NCI-H2107 treated with DMSO at 0.1 percent for 48 hours (cell line): ENCODE results near the gene CSF1R.
"Not testable (repeated sequence)": the region's sequence is repeated elsewhere in the genome, so short reads cannot be mapped to it uniquely, and the experiment has no call there.

Experiments used
- DNase-seq: peaks from one replicate; lab custom pipeline; 2025; ENCODE audit not compliant: unreplicated experiment; lab: John Stamatoyannopoulos, UW

CSF1R gene

GRCh38 chr5:150055326-150056074 is 30.9 kb downstream of the CSF1R start:
- DNase-seq = no peak

DNA sequence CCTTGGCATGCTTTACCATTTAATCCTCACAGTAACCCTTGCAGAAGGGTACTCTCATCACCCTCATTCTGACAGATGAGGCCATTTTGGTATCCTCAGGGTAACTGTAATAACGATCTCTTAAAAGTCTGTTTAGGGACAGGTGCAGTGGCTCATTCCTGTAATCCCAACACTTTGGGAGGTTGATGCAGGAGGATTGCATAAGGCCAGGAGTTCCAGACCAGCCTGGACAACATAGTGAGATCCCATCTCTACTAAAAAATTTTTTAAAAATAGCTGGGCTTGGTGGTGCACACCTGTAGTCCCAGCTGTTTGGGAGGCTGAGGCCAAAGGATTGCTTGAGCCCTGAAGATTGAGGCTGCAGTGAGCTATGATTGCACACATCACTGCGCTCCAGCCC is 31.8 kb downstream of the CSF1R start:
- no peak for DNase-seq

GRCh38 chr5:150053713-150054392 is 32.5 kb downstream of the CSF1R start:
- DNase-seq = no peak

DNA sequence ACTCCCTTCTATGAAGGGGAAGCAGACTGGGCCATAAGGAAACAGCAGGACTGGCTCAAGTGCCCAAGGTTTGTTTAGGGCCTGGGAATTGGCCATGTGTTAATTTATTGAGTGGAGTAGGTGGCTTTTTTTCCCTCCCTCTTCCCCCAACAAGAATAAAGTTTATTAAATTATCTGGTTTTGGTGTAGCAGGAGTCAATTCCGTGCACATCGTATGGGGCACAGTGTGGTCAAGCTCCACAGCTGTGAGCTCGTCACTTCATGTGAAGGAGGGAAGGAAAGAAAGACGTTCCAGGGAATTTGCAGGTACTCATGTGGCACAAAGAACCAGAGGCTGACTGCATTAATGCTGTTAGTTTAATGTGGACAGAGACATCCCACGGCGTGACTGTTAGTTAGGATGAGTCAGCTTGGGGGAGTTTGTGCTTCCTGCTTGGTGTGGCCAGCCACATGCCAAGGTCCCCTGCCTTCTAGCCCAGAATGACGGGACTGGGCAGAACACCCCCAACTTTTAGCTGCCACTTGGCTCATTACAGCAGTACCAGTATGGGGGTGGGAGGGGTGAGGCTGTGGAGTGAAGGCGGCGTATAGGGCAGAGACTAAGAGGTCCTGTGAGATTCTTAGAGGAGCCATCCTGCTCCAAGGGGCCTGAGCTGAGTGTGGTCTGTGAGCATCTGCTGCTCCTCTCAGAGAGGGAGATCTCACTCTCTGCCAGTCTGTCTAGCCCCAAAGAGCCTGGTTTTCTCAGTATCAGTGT is 33.2 kb downstream of the CSF1R start:
- DNase-seq = no peak

DNA sequence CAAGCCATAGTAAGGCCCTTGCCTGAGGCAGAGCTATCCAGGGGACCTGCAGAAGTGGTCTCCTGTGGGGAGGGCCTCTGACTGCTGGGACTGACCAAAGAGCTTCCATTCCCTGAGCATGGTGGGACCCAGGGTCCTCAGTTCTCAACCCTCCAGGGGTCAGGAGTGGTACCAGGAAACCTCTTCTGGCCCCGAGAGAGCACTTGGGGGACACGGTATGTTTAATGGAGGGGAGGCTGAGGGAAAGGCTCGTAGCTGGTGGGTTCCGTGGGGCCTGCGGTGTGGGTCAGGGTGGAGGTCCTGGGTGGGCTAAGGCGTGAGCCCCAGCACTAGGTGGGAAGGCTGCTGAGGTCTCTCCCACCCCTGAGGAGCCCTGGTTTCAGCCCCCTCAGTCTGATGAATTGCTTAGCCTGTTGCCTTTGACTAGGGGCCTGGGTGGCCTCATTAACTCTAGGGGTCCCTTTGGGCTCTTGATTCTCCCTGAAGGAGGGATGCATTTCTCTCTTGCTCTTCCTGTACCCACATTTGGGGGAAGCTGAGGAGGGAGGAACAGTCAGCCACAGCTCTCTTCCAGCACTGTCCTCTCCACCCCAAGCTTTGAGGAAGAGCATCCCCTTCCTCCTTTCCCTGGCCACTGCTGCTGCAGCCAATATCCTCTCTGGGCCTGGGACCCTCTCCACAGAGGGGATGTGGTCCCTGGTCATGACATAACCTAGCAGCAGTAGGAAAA is 34.0 kb downstream of the CSF1R start:
- DNase-seq = no peak

DNA sequence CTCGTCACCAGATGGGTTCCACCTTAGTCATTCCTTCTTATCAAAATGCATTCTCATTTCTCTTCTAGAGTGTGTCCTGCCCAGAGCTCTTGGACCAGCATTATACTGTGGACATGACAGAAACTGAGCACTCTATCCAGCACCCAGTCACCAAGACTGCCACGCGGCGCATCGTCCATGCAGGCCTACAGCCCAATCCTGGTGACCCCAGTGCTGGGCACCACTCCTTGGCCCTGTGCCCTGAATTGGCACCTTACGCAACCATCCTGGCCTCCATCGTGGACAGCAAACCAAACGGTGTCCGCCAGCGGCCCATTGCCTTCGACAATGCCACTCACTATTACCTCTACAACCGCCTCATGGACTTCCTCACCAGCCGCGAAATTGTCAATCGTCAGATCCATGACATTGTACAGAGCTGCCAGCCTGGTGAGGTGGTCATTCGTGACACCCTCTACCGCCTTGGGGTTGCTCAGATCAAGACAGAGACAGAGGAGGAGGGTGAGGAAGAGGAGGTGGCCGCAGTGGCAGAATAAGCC is 34.6 kb downstream of the CSF1R start:
- DNase-seq = no peak

DNA sequence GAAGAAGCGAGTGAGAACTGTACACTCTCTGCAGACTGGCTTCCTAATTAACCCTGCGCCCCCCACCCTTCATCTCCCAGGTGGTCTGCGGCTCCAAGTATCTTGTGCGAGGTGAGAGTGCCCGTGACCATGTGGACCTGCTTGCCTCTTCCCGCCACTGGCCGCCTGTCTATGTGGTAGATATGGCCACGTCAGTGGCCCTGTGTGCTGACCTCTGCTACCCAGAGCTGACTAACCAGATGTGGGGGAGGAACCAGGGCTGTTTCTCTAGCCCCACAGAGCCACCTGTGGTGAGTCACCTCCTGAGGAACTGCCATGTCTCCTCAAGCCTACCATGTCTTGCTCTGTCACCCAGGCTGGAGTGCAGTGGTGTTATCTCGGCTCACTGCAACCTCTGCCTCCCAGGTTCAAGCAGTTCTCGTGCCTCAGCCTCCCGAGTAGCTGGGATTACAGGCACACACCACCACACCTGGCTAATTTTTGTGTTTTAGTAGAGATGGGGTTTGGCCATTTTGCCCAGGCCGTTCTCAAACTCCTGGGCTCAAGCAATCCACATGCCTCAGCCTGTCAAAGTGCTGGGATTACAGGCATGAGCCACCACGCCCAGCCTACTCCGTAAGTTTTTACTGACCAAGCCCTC is 36.1 kb downstream of the CSF1R start:
- not testable (repeated sequence) for DNase-seq

- DNase-seq = no peak
Observed at GRCh38 chr5:150046031-150046430, 40.3 kb downstream of the CSF1R start.

GRCh38 chr5:150045549-150045948 is 40.8 kb downstream of the CSF1R start:
- no peak for DNase-seq

- no peak for DNase-seq
Observed at GRCh38 chr5:150044712-150045111, 41.6 kb downstream of the CSF1R start.

DNA sequence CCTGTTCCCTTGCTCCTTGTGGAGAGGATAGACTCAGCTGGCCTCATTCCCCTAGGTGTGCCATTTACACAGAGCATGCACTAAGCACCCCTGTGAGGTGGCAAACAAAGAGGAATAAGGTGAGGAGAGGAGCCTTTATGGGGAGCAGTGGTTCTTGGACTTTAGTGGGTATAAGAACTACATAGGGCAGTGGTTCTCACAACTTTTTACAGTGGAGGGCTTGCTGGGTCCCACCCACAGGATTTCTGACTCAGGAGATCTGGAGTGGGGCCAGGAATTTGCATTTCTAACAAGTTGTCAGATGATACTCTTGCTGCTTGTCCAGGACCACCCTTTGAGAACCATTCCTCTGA is 42.0 kb downstream of the CSF1R start:
- no peak for DNase-seq

DNA sequence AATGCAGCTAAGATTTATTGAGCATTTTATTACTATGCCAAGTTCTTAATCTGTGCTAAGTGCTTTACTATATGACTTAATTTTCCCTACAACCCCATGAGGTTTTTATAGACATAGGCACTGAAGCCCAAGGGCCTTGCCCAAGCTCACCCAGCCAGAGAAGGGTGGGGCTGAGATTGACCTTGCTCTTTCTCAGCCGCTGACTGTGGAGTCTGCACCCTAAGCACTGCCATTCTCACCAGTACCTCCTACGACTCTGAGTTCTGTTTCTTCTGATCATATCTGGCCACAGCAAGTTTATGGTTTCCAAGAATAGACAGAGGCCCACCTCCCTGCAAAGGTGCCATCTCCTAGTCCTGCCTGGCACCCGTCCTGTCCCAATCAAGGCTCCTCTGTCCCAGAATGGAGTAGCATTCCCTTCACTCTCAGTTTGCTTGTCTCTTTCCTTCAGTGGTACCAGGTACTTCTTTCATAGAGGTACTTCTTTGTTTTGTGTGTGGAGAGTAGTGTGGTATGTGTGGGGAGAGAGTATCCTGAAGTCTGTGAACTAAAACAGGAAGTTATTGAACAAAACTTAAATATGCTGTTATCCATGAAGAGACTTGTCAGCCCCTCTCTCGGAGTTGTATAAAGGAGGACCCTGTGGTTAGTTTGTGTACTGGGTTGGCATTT is 42.6 kb downstream of the CSF1R start:
- no peak for DNase-seq

DNA sequence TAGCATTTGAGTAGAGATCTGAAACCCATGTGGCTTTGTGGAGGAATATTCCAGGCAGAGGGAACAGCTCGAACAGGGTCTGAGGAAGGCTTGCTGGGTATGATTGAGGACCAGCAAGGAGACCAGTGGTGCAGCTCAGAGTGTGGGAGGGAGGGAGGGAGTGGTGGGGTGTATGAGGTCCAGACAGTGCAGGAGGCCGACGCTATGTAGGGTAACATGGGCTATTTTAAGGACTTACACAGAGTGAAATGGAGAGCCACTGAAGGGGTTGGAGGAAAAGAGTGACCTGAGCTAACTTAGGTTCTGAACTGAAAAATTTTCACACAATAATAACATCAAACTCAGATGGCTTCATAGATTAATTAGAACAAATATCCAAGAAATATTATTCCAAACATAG is 43.9 kb downstream of the CSF1R start:
- DNase-seq = no peak

GRCh38 chr5:150038547-150038946 is 47.8 kb downstream of the CSF1R start:
- DNase-seq = no peak

DNA sequence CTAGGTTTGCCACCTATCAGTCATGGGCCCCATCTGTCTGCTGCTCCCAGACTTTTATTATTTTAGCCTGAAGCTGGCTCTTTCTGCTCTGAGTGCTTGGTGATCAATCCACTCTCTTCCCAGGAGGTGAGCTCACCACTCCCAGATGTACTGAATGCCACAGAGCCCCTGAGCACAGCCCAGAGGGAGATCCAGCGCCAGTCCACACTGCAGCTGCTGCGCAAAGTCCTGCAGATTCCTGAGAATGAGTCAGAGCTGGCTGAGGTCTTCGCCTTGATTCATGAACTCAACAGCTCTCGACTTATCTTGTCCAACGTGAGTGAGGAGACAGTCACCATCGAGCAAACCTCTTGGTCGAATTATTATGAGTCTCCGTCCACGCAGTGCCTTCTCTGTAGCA is 49.8 kb downstream of the CSF1R start:
- no peak for DNase-seq

DNA sequence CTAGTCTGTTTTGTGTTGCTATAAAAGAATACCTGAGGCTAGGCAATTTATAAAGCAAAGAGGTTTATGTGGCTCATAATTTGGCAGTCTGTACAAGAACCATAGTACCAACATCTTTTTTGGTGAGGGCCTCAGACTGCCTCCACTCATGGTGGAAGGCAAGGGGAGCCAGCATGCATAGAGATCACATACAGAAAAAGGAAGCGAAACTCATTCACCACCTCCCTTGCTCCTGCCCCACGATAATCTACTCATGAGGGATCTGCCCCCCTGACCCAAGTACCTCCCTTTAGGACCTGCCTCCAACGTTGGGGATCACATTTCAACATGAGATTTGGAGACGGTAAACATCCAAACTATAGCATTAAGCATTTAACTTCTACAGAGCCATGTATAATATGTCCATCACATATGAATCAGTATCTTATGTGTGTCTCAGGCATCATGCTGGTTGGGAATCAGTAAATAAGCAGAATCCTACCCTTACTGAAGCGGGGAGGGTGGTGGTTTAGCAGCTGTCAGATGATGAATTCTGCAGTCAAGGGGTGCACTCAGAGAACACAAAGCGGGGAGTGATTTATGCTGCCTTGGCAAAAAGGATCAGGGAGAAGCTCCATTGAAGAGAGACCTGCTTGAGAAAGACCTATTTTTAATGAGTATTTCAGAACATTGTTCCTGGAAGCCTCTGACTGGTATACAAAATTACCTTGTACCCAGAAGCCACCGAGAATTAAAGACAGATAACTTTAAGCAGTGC is 51.0 kb downstream of the CSF1R start:
- DNase-seq = no peak

- DNase-seq = no peak
Observed at GRCh38 chr5:150034662-150035061, 51.7 kb downstream of the CSF1R start.

DNA sequence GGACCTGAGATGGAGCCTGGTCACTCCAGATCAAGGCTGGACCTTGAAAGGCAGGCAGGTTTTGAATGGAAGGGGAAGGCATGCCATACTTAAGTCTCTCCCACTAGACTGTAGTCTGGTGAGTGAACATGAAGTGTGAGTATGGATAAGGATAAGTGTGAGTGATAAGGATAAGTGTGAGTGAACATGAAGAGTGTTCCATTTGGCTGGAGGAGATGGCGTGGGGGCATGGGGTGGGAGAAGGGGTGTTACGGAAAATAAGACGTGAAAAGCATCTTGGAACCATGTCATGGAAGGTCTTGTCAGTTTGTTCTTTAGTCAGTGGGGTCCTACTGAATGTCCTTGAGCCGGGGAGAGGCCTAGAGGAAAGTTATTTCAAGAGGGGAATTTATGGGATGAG is 53.0 kb downstream of the CSF1R start:
- no peak for DNase-seq

DNA sequence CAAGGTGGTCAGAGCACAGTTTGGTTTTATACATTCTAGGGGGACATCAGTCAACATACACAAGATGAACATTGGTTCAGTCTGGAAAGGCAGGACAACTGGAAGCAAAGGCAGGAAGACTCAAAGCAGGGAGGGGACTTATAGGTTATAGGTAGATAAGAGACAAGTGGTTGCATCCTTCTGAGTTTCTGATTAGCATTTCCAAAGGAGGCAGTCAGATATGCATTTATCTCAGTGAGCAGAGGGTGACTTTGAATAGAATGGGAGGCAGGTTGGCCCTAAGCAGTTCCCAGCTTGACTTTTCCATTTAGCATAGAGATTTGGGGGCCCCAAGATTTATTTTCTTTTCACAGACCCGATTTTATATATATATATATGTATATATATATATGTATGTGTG is 58.3 kb downstream of the CSF1R start:
- DNase-seq = not testable (repeated sequence)
